HepG2 (cell line): ENCODE measurements around the gene NRL. TPM values are rescaled to one million over a fixed set of nuclear protein-coding genes. Genes with fewer than 3 reads are reported as not detected.

ENCODE experiments used
- DMTF1 ChIP-seq: sonication (generic); formaldehyde crosslinking; IDR thresholded peaks from 2 replicates; pipeline ENCODE4 v1.4.0; 2020; ENCODE audit warnings: mild to moderate bottlenecking, missing genetic modification reagents
- FOSL2 ChIP-seq: sonication (generic); formaldehyde crosslinking; IDR thresholded peaks from 2 replicates; pipeline ENCODE4 v1.4.0; 2020; ENCODE audit warnings: missing genetic modification reagents
- HES4 ChIP-seq: sonication (generic); formaldehyde crosslinking; IDR thresholded peaks from 2 replicates; pipeline ENCODE4 v1.9.0; 2021; ENCODE audit warnings: mild to moderate bottlenecking, missing genetic modification reagents, borderline replicate concordance
- HIVEP1 ChIP-seq: sonication (generic); formaldehyde crosslinking; IDR thresholded peaks from 2 replicates; pipeline ENCODE4 v1.4.0; 2020; ENCODE audit warnings: mild to moderate bottlenecking, missing genetic modification reagents
- KLF16 ChIP-seq, 2 experiments: sonication (generic) in 1 of 2; formaldehyde crosslinking in 1 of 2; IDR thresholded peaks; 2 replicates each; pipeline versions ENCODE4 v1.6.1 to v1.8.0; 2016 to 2023; ENCODE audit warnings: missing genetic modification reagents in 2 of 2, missing compliant biosample characterization in 1 of 2
- MXD3 ChIP-seq: IDR thresholded peaks from 2 replicates; pipeline ENCODE4 v1.6.1; 2016; ENCODE audit warnings: mild to moderate bottlenecking, missing biosample characterization, missing genetic modification reagents
- PATZ1 ChIP-seq: sonication (generic); formaldehyde crosslinking; IDR thresholded peaks from 2 replicates; pipeline ENCODE4 v1.4.0; 2020; ENCODE audit warnings: missing genetic modification reagents
- RBFOX2 ChIP-seq: fragments of 200-400 bp; formaldehyde crosslinking; IDR thresholded peaks from 2 replicates; pipeline ENCODE4 v1.6.1; 2017; ENCODE audit warnings: low read depth, mild to moderate bottlenecking, low read length
- RERE ChIP-seq: IDR thresholded peaks from 2 replicates; pipeline ENCODE4 v1.6.1; 2016; ENCODE audit warnings: low read depth, missing genetic modification reagents, missing compliant biosample characterization
- TSC22D2 ChIP-seq: sonication (generic); formaldehyde crosslinking; IDR thresholded peaks from 2 replicates; pipeline ENCODE4 v1.5.1; 2020; ENCODE audit warnings: missing genetic modification reagents, mild to moderate bottlenecking, borderline replicate concordance
- polyA plus RNA-seq, 8 experiments: library from polyadenylated mRNA; depleted of rRNA in 3 of 8; stranded (reverse) in 7 of 8; unstranded in 1 of 8; fragments of >200 nt; fragmentation: Illumina TruSeq in 4 of 8; extraction: Trizol in 4 of 8; gene quantifications; 2 replicates each; pipeline versions ENCODE4 v1.2.1 to v1.2.3, GENCODE V29; 2011 to 2016; ENCODE audit warnings: low read depth in 4 of 8, missing spikeins in 1 of 8, mixed read lengths in 1 of 8; ENCODE audit not compliant: insufficient read depth in 1 of 8
- total RNA-seq, 5 experiments: library from RNA; depleted of rRNA; stranded (reverse); fragments of >200 nt; fragmentation: Illumina TruSeq; extraction: Trizol; gene quantifications; 2 replicates each; pipeline ENCODE4 v1.2.3, GENCODE V29; 2016; ENCODE audit warnings: low read depth in 1 of 5
- TF ChIP-seq, protein P1 (sequence below): sonication (generic); formaldehyde crosslinking; IDR thresholded peaks from 2 replicates; pipeline ENCODE4 v1.4.0; 2020; ENCODE audit warnings: missing genetic modification reagents
- TF ChIP-seq, protein P2 (sequence below): sonication (generic); formaldehyde crosslinking; IDR thresholded peaks from 2 replicates; pipeline ENCODE4 v1.4.0; 2020; ENCODE audit warnings: missing genetic modification reagents, mild to moderate bottlenecking, borderline replicate concordance

NRL gene
- total and polyA plus RNA-seq, 2 of the 13 experiments (the other 11 are each of a cell fraction or from before 2014, with no cell fraction given), result 2.5 to 4.7 TPM

DNA sequence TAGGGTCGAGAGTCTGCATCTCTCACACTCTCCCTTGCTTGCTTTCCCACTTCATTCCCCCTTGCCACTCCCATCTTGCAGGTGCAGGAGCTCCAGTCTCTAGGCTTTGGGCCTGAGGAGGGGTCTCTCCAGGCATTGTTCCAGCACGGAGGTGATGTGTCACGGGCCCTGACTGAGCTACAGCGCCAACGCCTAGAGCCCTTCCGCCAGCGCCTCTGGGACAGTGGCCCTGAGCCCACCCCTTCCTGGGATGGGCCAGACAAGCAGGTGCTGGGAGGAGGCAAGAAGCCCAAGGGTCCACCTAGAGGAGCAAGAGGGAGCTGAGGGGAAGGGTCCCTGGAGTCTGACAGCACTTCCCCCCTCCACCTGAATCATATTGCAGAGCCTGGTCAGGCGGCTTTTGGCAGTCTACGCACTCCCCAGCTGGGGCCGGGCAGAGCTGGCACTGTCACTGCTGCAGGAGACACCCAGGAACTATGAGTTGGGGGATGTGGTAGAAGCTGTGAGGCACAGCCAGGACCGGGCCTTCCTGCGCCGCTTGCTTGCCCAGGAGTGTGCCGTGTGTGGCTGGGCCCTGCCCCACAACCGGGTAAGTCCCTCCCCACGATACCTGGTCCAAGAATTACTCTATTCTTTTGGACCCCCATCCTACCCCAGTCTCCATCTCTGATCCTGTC, 36.8 kb upstream of the NRL start (continued):
- TF ChIP-seq, protein P1, sequence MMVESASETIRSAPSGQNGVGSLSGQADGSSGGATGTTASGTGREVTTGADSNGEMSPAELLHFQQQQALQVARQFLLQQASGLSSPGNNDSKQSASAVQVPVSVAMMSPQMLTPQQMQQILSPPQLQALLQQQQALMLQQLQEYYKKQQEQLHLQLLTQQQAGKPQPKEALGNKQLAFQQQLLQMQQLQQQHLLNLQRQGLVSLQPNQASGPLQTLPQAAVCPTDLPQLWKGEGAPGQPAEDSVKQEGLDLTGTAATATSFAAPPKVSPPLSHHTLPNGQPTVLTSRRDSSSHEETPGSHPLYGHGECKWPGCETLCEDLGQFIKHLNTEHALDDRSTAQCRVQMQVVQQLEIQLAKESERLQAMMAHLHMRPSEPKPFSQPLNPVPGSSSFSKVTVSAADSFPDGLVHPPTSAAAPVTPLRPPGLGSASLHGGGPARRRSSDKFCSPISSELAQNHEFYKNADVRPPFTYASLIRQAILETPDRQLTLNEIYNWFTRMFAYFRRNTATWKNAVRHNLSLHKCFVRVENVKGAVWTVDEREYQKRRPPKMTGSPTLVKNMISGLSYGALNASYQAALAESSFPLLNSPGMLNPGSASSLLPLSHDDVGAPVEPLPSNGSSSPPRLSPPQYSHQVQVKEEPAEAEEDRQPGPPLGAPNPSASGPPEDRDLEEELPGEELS (CRISPR knock-in tag), result no peak
- TF ChIP-seq DMTF1 (CRISPR knock-in tag) (no peak), FOSL2 (no peak), RERE (CRISPR knock-in tag) (no peak), HIVEP1 (0 out of 2 replicates have a peak, but pooled peaks have one; percentile 18), HES4 (CRISPR knock-in tag) (peak; percentile 86), RBFOX2 (peak; percentile 57), TSC22D2 (CRISPR knock-in tag) (no peak), KLF16 (CRISPR knock-in tag; IDR thresholded peaks at IDR 0.05) (no peak), MXD3 (no peak), PATZ1 (no peak)
- TF ChIP-seq, protein P2, sequence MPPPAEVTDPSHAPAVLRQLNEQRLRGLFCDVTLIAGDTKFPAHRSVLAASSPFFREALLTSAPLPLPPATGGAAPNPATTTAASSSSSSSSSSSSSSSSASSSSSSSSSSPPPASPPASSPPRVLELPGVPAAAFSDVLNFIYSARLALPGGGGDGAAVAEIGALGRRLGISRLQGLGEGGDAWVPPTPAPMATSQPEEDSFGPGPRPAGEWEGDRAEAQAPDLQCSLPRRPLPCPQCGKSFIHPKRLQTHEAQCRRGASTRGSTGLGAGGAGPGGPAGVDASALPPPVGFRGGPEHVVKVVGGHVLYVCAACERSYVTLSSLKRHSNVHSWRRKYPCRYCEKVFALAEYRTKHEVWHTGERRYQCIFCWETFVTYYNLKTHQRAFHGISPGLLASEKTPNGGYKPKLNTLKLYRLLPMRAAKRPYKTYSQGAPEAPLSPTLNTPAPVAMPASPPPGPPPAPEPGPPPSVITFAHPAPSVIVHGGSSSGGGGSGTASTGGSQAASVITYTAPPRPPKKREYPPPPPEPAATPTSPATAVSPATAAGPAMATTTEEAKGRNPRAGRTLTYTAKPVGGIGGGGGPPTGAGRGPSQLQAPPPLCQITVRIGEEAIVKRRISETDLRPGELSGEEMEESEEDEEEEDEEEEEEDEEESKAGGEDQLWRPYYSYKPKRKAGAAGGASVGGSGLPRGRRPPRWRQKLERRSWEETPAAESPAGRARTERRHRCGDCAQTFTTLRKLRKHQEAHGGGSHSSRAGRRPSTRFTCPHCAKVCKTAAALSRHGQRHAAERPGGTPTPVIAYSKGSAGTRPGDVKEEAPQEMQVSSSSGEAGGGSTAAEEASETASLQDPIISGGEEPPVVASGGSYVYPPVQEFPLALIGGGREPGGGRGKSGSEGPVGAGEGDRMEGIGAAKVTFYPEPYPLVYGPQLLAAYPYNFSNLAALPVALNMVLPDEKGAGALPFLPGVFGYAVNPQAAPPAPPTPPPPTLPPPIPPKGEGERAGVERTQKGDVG (CRISPR knock-in tag), result no peak
